Neural crest cell (in vitro differentiated cells): ENCODE data around the gene NDUFAF2. TPM values are rescaled to one million over a fixed set of nuclear protein-coding genes. Genes with fewer than 3 reads are reported as not detected.

Experiments
- DNase-seq: peaks from one replicate; pipeline ENCODE4 v3.0.0; 2021; ENCODE audit warnings: low read depth, mixed read lengths, low spot score
- H3K27ac Mint-ChIP-seq: one replicate; pipeline ENCODE4 v1.8.0; 2021; ENCODE audit warnings: mild to moderate bottlenecking, mixed read lengths; ENCODE audit not compliant: unreplicated experiment
- H3K27me3 Mint-ChIP-seq: 2 replicates; pipeline ENCODE4 v1.8.0; 2021; ENCODE audit warnings: low read depth, mild to moderate bottlenecking, mixed read lengths
- H3K36me3 Mint-ChIP-seq: 2 replicates; pipeline ENCODE4 v1.8.0; 2021; ENCODE audit warnings: low read depth, mild to moderate bottlenecking, mixed read lengths
- H3K4me1 Mint-ChIP-seq: 2 replicates; pipeline ENCODE4 v1.8.0; 2021; ENCODE audit warnings: mixed read lengths
- H3K4me3 Mint-ChIP-seq: one replicate; pipeline ENCODE4 v1.8.0; 2021; ENCODE audit warnings: mild to moderate bottlenecking, mixed read lengths
- H3K9me3 Mint-ChIP-seq: 2 replicates; pipeline ENCODE4 v1.8.0; 2021; ENCODE audit warnings: mixed read lengths
- CTCF ChIP-seq: fragments of 200-600 bp; sonication (generic); conservative IDR thresholded peaks from 2 replicates; pipeline ENCODE4 v1.5.0; 2021; ENCODE audit warnings: antibody characterized with exemption, mild to moderate bottlenecking
- total RNA-seq: library from RNA; stranded (reverse); gene quantifications from 2 replicates; pipeline ENCODE4 v1.2.1, GENCODE V29; 2021

Gene NDUFAF2
- total RNA-seq, 1 donor from 2014 or later: 37.7 TPM

- no peaks in the 10 kb centered on the region for H3K4me1 Mint-ChIP-seq
- no peak for DNase-seq
- no peak overlapping the region for H3K4me3 Mint-ChIP-seq
- no peaks in the 10 kb centered on the region for H3K9me3 Mint-ChIP-seq
- H3K36me3 Mint-ChIP-seq: no peaks in the 10 kb centered on the region
- H3K27me3 Mint-ChIP-seq: no peaks in the 10 kb centered on the region
- no peak for TF ChIP-seq CTCF
- H3K27ac Mint-ChIP-seq: no peak overlapping the region
Measured at GRCh38 chr5:61018062-61018461, 73.1 kb downstream of the NDUFAF2 start.

GRCh38 chr5:61019642-61020041 lies 74.6 kb downstream of the NDUFAF2 start:
- H3K4me1 Mint-ChIP-seq: no peaks in the 10 kb centered on the region
- no peaks in the 10 kb centered on the region for H3K36me3 Mint-ChIP-seq
- no peak overlapping the region for H3K4me3 Mint-ChIP-seq
- DNase-seq: no peak
- no peaks in the 10 kb centered on the region for H3K27me3 Mint-ChIP-seq
- TF ChIP-seq CTCF: no peak
- no peak overlapping the region for H3K27ac Mint-ChIP-seq
- H3K9me3 Mint-ChIP-seq: no peaks in the 10 kb centered on the region

- no peak for DNase-seq
- H3K4me1 Mint-ChIP-seq: no peaks in the 10 kb centered on the region
- H3K27ac Mint-ChIP-seq: no peak overlapping the region
- no peaks in the 10 kb centered on the region for H3K27me3 Mint-ChIP-seq
- TF ChIP-seq CTCF: no peak
- H3K4me3 Mint-ChIP-seq: no peak overlapping the region
- no peaks in the 10 kb centered on the region for H3K36me3 Mint-ChIP-seq
- no peaks in the 10 kb centered on the region for H3K9me3 Mint-ChIP-seq
Measured at GRCh38 chr5:61020415-61020814, 75.4 kb downstream of the NDUFAF2 start.

GRCh38 chr5:61023131-61023530 lies 78.1 kb downstream of the NDUFAF2 start:
- Mint-ChIP-seq H3K36me3 (no peaks in the 10 kb centered on the region), H3K27ac (no peak overlapping the region), H3K4me3 (no peak overlapping the region), H3K27me3 (no peaks in the 10 kb centered on the region), H3K9me3 (no peaks in the 10 kb centered on the region), H3K4me1 (no peaks in the 10 kb centered on the region)
- DNase-seq: no peak
- TF ChIP-seq CTCF: no peak

- Mint-ChIP-seq H3K27me3 (no peaks in the 10 kb centered on the region), H3K4me3 (no peak overlapping the region), H3K4me1 (peaks cover 4% of the 10 kb centered on the region), H3K9me3 (no peaks in the 10 kb centered on the region), H3K36me3 (no peaks in the 10 kb centered on the region), H3K27ac (no peak overlapping the region)
- no peak for TF ChIP-seq CTCF
- DNase-seq: no peak
Measured at GRCh38 chr5:61026004-61026403, 81.0 kb downstream of the NDUFAF2 start.

- H3K4me3 Mint-ChIP-seq: no peak overlapping the region
- DNase-seq: no peak
- no peak overlapping the region for H3K27ac Mint-ChIP-seq
- peaks cover 8% of the 10 kb centered on the region for H3K36me3 Mint-ChIP-seq
- no peaks in the 10 kb centered on the region for H3K27me3 Mint-ChIP-seq
- TF ChIP-seq CTCF: no peak
- H3K4me1 Mint-ChIP-seq: peaks cover 4% of the 10 kb centered on the region
- peaks cover 4% of the 10 kb centered on the region for H3K9me3 Mint-ChIP-seq
Measured at GRCh38 chr5:61028382-61028781, 83.4 kb downstream of the NDUFAF2 start.
